SK-N-MC (cell line): Measurements from ENCODE around the gene ALDH1L1.

Experiments used
- EZH2 ChIP-seq: fragments of 200-600 bp; sonication (generic); IDR thresholded peaks from one replicate; pipeline ENCODE4 v1.6.1; 2017; ENCODE audit warnings: antibody characterized with exemption
- FOXP2 ChIP-seq: optimal IDR thresholded peaks from 2 replicates; pipeline ENCODE3; 2011; ENCODE audit warnings: mild to moderate bottlenecking, moderate library complexity; ENCODE audit not compliant: insufficient read depth; ENCODE audit errors: extremely low read length, control extremely low read depth
- POLR2AphosphoS5 ChIP-seq: IDR thresholded peaks from 2 replicates; pipeline ENCODE4 v1.6.1; 2012; ENCODE audit warnings: mild to moderate bottlenecking, low read depth, low read length, borderline replicate concordance

DNA sequence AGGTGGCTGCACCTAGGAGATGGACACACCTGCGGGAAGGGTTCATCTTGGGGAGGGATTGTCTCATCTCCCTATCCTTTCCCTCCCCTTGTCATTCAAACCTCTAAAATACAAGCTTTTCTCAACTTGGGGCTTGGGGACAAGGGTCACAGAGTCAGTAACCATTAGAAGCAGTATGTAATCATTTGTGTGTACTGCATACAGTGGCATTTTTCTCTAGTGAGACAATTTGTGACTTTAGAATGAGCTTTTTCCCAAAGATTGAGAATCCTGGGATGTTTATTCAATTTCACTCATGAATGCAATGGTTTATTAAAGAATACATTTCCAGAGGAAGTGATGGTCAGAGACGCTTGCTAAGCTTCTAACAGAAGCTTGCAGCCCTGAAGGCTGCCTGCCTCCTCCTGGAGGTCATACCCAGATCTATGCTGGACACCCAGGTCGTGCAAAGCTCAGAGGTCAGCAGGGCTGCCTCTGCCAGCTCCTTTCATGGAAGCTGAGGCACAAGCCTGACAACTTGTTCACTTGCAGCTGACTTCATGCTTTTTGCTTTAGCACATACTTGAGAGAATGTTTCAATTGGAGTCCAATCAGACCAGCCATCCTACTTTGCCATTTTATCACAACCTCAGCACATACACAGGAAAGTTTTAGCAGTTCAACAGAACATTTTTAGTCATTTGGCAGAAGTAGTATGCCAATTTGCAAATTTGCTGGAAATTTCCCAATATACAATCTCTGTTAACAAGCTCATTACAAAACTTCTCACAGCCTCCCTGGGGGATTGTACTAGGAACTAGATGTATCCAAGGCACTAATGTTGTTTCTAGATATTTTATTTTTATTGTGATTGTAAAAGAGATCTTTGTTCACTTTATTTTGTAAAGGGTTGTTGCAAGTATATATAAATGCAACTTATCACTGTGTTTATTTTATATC lies 25.6 kb upstream of the ALDH1L1 start:
- TF ChIP-seq EZH2 (no peak), POLR2AphosphoS5 (peak; percentile 17; the same call in 1 of the 2 replicates), FOXP2 (no peak)
